Common myeloid progenitor, CD34-positive (primary cell): ENCODE results near the gene SHISAL2A.

Experiments used
- CTCF ChIA-PET: fragments of 350-600 bp; sonication (Branson Sonifier 250); formaldehyde crosslinking; loops from one replicate; lab custom pipeline; 2021; ENCODE audit warnings: antibody characterized with exemption; lab: Charles Lee
- POLR2A ChIA-PET: fragments of 350-600 bp; sonication (Branson Sonifier 250); formaldehyde crosslinking; loops from one replicate; lab custom pipeline; 2021; ENCODE audit warnings: antibody characterized with exemption; lab: Charles Lee
- DNase-seq, 3 donors: peaks; one replicate each; pipeline versions ENCODE4 v3.0.0 to v3.0.0-alpha.2; 2013
- H3K27ac ChIP-seq, 2 experiments: 1 replicate in 1 of 2; 2 replicates in 1 of 2; pipeline ENCODE4 v1.7.0; 2013; ENCODE audit warnings: inconsistent platforms in 2 of 2, low read length in 2 of 2, mild to moderate bottlenecking in 2 of 2, low read depth in 1 of 2, moderate library complexity in 1 of 2; ENCODE audit not compliant: severe bottlenecking in 2 of 2, insufficient read depth in 1 of 2, poor library complexity in 1 of 2
- H3K27me3 ChIP-seq, 5 experiments: replicated peaks in 2 of 5; 1 replicate in 3 of 5; 2 replicates in 2 of 5; pipeline versions ENCODE4 v1.6.1 to v1.7.0; 2013; ENCODE audit warnings: low read length in 4 of 5, mild to moderate bottlenecking in 2 of 5, moderate library complexity in 2 of 5, inconsistent platforms in 1 of 5; ENCODE audit not compliant: insufficient read depth in 5 of 5, control insufficient read depth in 4 of 5
- H3K36me3 ChIP-seq, 4 experiments: 1 replicate in 2 of 4; 2 replicates in 2 of 4; pipeline versions ENCODE4 v1.6.1 to v1.7.0; 2013; ENCODE audit warnings: low read length in 3 of 4, control low read depth in 1 of 4, mild to moderate bottlenecking in 1 of 4; ENCODE audit not compliant: control insufficient read depth in 4 of 4, insufficient read depth in 4 of 4
- H3K4me1 ChIP-seq, 4 experiments: 1 replicate in 3 of 4; 2 replicates in 1 of 4; pipeline versions ENCODE4 v1.6.1 to v1.7.1; 2013; ENCODE audit warnings: low read length in 3 of 4, mild to moderate bottlenecking in 3 of 4, control low read depth in 1 of 4, inconsistent platforms in 1 of 4, moderate library complexity in 1 of 4; ENCODE audit not compliant: control insufficient read depth in 4 of 4, insufficient read depth in 4 of 4; ENCODE audit errors: control extremely low read depth in 1 of 4
- H3K4me3 ChIP-seq, 7 experiments: 1 replicate in 4 of 7; 2 replicates in 3 of 7; pipeline versions ENCODE4 v1.5.1 to v1.7.0; 2013; ENCODE audit warnings: mild to moderate bottlenecking in 7 of 7, low read length in 6 of 7, moderate library complexity in 6 of 7, inconsistent platforms in 2 of 7, low read depth in 2 of 7, control low read depth in 1 of 7; ENCODE audit not compliant: insufficient read depth in 4 of 7, control insufficient read depth in 1 of 7; ENCODE audit errors: extremely low read depth in 1 of 7
- H3K9me3 ChIP-seq, 5 experiments: 1 replicate in 4 of 5; 2 replicates in 1 of 5; pipeline versions ENCODE4 v1.6.1 to v1.7.1; 2013; ENCODE audit warnings: low read length in 4 of 5, mild to moderate bottlenecking in 2 of 5, inconsistent platforms in 1 of 5, low read depth in 1 of 5, moderate library complexity in 1 of 5; ENCODE audit not compliant: control insufficient read depth in 4 of 5, insufficient read depth in 2 of 5; ENCODE audit errors: control extremely low read depth in 1 of 5
- WGBS: methylation state at CpG from one replicate; pipeline ENCODE4 v1.1.5; 2013; ENCODE audit not compliant: insufficient coverage; 5-methylcytosine and 5-hydroxymethylcytosine counted together

SHISAL2A gene

DNA sequence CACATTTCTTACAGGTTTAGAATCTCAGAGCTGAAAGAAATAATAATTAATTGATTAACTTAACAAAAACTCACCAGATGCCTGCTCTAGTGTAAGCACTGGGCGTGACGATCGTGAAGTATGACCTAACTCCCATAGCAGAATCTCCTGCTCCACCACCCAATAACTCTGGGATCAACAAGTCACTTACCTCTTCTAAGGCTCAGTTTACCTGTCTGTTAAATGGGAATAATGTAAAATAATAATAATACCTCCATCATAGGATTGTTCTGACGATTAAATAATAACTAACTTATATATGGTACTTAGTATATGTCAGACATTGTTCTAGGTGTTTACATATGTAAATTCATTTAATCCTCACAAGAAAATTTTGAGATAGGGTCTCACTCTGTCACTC, 40.5 kb downstream of the SHISAL2A start:
- peaks cover 3 to 15% (median 9%) of the 10 kb centered on the region in 4 experiments for H3K4me1 ChIP-seq
- ChIA-PET CTCF (no interaction called here), POLR2A (no interaction called here)
- no peak for DNase-seq
- no CpG with 5 or more reads among the region's 4 CpGs for WGBS
- no peak overlapping the region for H3K27ac ChIP-seq
- H3K27me3 ChIP-seq: no peaks in the 10 kb centered on the region
- H3K4me3 ChIP-seq: no peak overlapping the region
- H3K36me3 ChIP-seq: no peaks in the 10 kb centered on the region
- H3K9me3 ChIP-seq: no peaks in the 10 kb centered on the region

DNA sequence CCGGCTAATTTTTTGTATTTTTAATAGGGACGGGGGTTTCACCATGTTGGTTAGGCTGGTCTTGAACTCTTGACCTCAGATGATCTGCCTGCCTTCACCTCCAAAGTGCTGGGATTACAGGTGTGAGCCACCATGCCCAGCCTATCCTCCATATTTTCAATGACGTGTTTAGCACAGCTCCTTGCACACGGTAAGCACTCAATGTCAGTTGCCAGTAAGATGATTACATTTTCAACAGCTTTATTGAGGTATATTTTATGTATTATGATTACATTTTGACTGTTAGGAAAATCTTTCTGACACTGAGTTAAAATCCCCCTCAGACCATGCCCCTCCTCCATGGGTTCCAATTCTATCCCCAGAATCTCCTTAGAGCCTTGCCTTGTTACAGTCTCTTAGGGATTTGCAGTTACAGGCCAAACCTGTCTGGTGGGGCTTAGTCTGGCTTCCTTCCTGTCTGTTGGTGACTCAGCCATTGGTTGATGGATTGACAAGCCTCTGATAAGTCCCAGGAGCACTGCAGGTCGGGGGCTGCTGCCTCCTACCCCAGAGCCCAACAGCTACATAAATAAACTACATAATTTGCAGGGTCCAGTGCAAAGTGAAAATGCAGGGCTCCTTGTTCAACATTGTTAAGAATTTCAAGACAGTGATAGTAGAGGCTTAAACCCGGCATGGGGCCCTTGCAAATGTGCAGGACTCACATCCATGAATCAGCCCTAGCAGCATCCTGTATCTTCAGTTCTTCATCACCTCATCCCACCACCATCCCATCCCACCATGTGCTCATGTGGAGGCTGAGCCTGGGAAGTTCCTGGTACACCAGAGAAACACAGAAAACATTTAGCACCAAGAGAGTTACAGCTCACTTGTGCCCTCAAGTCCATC, 41.8 kb downstream of the SHISAL2A start:
- Histone ChIP-seq H3K27me3 (no peaks in the 10 kb centered on the region), H3K9me3 (no peaks in the 10 kb centered on the region), H3K4me1 (peaks cover 3 to 15% (median 9%) of the 10 kb centered on the region in 4 experiments), H3K27ac (no peak overlapping the region), H3K36me3 (no peaks in the 10 kb centered on the region), H3K4me3 (peak overlapping the region in 1 of 7 experiments; percentile 32)
- CTCF ChIA-PET: no interaction called here
- DNase-seq: peak; percentile 25 to 63 (median 48)
- POLR2A ChIA-PET: no interaction called here
- WGBS: 50% methylated on average over 2 of the region's 6 CpGs

DNA sequence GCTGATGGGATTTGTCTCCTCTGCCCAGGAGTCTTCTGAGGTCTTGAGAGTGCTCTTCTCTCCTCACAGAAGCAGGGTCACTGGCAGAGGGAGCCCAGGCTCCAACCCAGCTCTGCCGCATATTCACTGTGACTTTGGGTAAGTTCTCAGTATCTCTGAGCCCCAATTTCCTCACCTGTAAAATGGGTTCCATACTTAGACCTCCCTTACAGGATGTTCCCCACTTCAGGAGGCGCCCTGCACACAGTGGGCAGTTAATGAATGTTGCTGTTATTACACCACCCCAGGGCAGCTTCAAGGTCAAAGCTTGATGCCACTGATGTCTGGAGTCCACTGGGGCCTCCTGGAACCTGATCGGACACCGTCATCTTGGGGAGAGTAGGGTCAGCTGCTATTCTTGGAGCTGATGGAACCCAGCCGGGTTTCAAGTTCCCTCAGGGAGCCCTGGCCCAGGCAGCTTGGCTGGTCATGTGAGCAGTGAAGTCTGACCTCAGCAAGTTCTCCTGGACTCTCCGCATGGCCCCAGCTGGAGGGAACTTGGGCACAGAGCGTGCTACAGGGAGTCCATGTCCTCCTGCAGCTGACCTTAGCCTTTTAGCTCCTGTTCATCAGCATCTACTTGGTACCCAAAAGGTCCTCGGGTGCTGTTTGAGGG, 43.4 kb downstream of the SHISAL2A start:
- peaks cover 3 to 15% (median 9%) of the 10 kb centered on the region in 4 experiments for H3K4me1 ChIP-seq
- H3K27ac ChIP-seq: no peak overlapping the region
- ChIA-PET CTCF (interaction anchor here (0.8 to 1.7 kb wide), 3 partner anchors 8 to 244 kb away, joined by 3 to 5 read pairs (median 3); no protein-coding TSS in a partner anchor), POLR2A (no interaction called here)
- no peak for DNase-seq
- no peak overlapping the region for H3K4me3 ChIP-seq
- H3K9me3 ChIP-seq: no peaks in the 10 kb centered on the region
- H3K36me3 ChIP-seq: no peaks in the 10 kb centered on the region
- WGBS: 86% methylated on average over 7 of the region's 8 CpGs
- no peaks in the 10 kb centered on the region for H3K27me3 ChIP-seq

DNA sequence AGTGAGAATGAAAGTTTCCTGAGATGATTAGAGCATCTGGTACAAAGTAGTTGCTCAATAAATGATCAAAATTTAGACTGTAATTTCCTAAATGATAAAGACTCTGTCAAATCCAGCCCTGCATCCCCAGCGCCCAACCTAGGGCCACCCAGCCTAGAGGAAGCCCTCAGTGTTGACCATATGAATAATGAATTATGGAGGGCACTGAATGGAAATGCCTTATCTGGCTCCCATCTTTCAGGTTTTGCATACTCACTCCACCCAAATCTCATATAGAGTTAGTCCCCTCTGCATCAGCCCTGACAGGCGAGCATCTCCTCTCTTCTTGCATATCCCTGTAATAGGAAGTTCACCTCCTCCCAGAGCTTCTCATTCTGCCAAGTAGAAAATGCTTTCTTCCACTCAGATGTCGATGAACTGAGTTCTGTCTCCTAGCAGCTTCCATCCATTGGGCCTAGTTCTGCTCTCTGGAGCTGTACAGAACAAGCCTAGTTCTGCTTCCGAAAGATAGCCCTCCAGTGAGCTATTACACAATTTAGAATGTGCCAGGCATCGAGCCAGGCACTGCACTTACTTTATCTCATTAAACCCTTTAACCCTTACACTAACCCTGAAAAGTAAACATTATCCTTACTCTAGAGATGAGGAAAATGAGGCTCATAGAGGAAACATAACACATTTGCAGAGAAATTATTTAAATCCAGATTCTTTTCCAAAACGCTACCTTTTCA, 44.3 kb downstream of the SHISAL2A start:
- no peaks in the 10 kb centered on the region for H3K36me3 ChIP-seq
- no peaks in the 10 kb centered on the region for H3K9me3 ChIP-seq
- no peaks in the 10 kb centered on the region for H3K27me3 ChIP-seq
- peaks cover 3 to 15% (median 9%) of the 10 kb centered on the region in 4 experiments for H3K4me1 ChIP-seq
- WGBS: 91% methylated on average over 3 of the region's 6 CpGs
- H3K4me3 ChIP-seq: no peak overlapping the region
- ChIA-PET CTCF (interaction anchor here (0.6 to 1.7 kb wide), 4 partner anchors 9 to 245 kb away, joined by 3 to 5 read pairs (median 3); no protein-coding TSS in a partner anchor), POLR2A (no interaction called here)
- no peak overlapping the region for H3K27ac ChIP-seq
- DNase-seq: peak in 2 of 3 donors; percentile 15 to 19

DNA sequence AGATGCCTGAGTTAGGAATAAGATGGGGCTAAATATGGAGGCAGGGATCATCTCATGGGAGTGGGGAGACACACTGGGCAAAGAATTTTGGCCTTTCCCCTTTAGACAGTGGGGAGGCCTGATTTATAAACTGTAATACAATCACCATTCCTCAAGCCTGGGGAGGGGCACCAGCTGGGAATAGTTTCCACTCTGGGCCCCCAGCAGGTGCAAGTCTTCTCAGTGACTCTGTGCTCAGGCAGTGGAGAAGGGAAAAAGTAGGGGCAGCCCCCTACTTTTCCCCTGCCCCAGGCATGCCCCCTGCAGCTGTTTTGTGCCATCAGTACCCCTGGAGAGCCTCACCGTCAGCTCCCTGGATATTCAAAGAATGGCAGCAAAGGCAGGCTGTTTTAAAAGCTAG, 46.1 kb downstream of the SHISAL2A start:
- CTCF ChIA-PET: interaction anchor here (1.2 kb wide), 1 partner anchor 15 kb away, joined by 4 read pairs; no protein-coding TSS in a partner anchor
- H3K36me3 ChIP-seq: no peaks in the 10 kb centered on the region
- H3K9me3 ChIP-seq: no peaks in the 10 kb centered on the region
- 100% methylated on average over 1 of the region's 1 CpG for WGBS
- POLR2A ChIA-PET: no interaction called here
- no peaks in the 10 kb centered on the region for H3K27me3 ChIP-seq
- peaks cover 3 to 13% (median 9%) of the 10 kb centered on the region in 4 experiments for H3K4me1 ChIP-seq
- no peak overlapping the region for H3K4me3 ChIP-seq
- no peak for DNase-seq
- H3K27ac ChIP-seq: no peak overlapping the region

DNA sequence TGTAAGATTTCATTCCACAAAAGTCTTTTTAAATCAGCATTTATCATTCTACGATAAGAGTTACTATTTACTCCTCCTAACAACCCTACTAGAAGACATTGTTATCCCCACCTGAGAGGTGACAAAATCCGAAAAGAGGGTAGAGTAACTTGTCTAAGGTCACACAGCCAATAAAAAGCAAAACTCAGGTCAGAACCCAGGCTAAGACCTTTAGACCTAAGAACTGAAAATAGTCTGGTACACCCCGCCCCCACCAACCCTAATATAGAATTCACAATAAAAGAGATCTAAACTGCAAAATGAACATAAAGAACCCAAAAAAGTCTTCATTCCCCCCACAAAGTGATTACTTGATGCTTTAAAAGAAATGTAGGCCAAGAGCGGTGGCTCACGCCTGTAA, 46.5 kb downstream of the SHISAL2A start:
- DNase-seq: no peak
- no peaks in the 10 kb centered on the region for H3K36me3 ChIP-seq
- no peak overlapping the region for H3K27ac ChIP-seq
- no peaks in the 10 kb centered on the region for H3K27me3 ChIP-seq
- WGBS: 100% methylated on average over 1 of the region's 5 CpGs
- H3K9me3 ChIP-seq: no peaks in the 10 kb centered on the region
- ChIA-PET POLR2A (no interaction called here), CTCF (no interaction called here)
- peaks cover 3 to 8% (median 7%) of the 10 kb centered on the region in 4 experiments for H3K4me1 ChIP-seq
- no peak overlapping the region for H3K4me3 ChIP-seq
